SK-N-SH (cell line): ENCODE results near the gene RNLS. TPM values are rescaled to one million over a fixed set of nuclear protein-coding genes. Genes with fewer than 3 reads are reported as not detected.

Experiments
- CTCF ChIA-PET: fragments of 300-600, 350-600 bp; formaldehyde crosslinking; extraction: SDS; loops from one replicate; lab custom pipeline; 2021; lab: Yijun Ruan, JAX
- POLR2A ChIA-PET: fragments of 350-600 bp; sonication (Branson Sonifier 250); formaldehyde crosslinking; extraction: SDS; loops from one replicate; lab custom pipeline; 2020; ENCODE audit warnings: antibody characterized with exemption, inconsistent platforms; lab: Yijun Ruan, JAX
- DNase-seq: peaks from one replicate; pipeline ENCODE4 v3.0.0; 2012
- H2AFZ ChIP-seq: fragments of 200-600 bp; sonication (generic); 2 replicates; pipeline ENCODE4 v1.8.1; 2016; ENCODE audit warnings: antibody characterized with exemption, mild to moderate bottlenecking, low read depth
- H3F3A ChIP-seq: fragments of 200-600 bp; sonication (generic); replicated peaks from 2 replicates; pipeline ENCODE3; 2016; ENCODE audit warnings: antibody characterized with exemption, mild to moderate bottlenecking; ENCODE audit not compliant: insufficient read depth
- H3K27ac ChIP-seq, 2 experiments: fragments of 200-500 bp in 1 of 2; fragments of 200-600 bp in 1 of 2; sonication (Bioruptor generic) in 1 of 2; sonication (generic), shearing (Covaris generic) in 1 of 2; 2 replicates each; pipeline versions ENCODE4 v1.5.1 to v1.6.1; 2014 to 2016; ENCODE audit warnings: low read depth in 2 of 2, inconsistent platforms in 1 of 2, low read length in 1 of 2, mild to moderate bottlenecking in 1 of 2, mixed read lengths in 1 of 2
- H3K27me3 ChIP-seq: fragments of 200-600 bp; sonication (generic), shearing (Covaris generic); 2 replicates; pipeline ENCODE4 v1.6.1; 2016; ENCODE audit warnings: mixed run types; ENCODE audit not compliant: insufficient read depth
- H3K36me3 ChIP-seq, 2 experiments: fragments of 200-500 bp in 1 of 2; fragments of 200-600 bp in 1 of 2; sonication (Bioruptor generic) in 1 of 2; sonication (generic) in 1 of 2; replicated peaks in 1 of 2; 2 replicates each; pipeline versions ENCODE3 to v1.5.1; 2014 to 2016; ENCODE audit warnings: low read length in 1 of 2, mild to moderate bottlenecking in 1 of 2; ENCODE audit not compliant: insufficient read depth in 2 of 2, control insufficient read depth in 1 of 2
- H3K4me1 ChIP-seq, 2 experiments: fragments of 200-500 bp in 1 of 2; fragments of 200-600 bp in 1 of 2; sonication (Bioruptor generic) in 1 of 2; sonication (generic), shearing (Covaris generic) in 1 of 2; 2 replicates each; pipeline versions ENCODE4 v1.5.1 to v1.6.1; 2014 to 2016; ENCODE audit warnings: low read depth in 1 of 2, low read length in 1 of 2, mixed run types in 1 of 2; ENCODE audit not compliant: insufficient read depth in 2 of 2, control insufficient read depth in 1 of 2
- H3K4me2 ChIP-seq: fragments of 200-600 bp; sonication (generic), shearing (Covaris generic); 2 replicates; pipeline ENCODE4 v1.6.1; 2017; ENCODE audit warnings: mixed run types
- H3K4me3 ChIP-seq, 2 experiments: fragments of 200-500 bp in 1 of 2; fragments of 200-600 bp in 1 of 2; sonication (Bioruptor generic) in 1 of 2; sonication (generic), shearing (Covaris generic) in 1 of 2; 2 replicates each; pipeline versions ENCODE4 v1.5.1 to v1.8.1; 2014 to 2016; ENCODE audit warnings: low read depth in 2 of 2, inconsistent platforms in 1 of 2, low read length in 1 of 2, mild to moderate bottlenecking in 1 of 2, mixed read lengths in 1 of 2, moderate library complexity in 1 of 2
- H3K79me2 ChIP-seq: fragments of 200-600 bp; sonication (generic); 2 replicates; pipeline ENCODE4 v1.8.1; 2017; ENCODE audit warnings: mild to moderate bottlenecking; ENCODE audit not compliant: insufficient read depth
- H3K9ac ChIP-seq: fragments of 200-600 bp; sonication (generic); 2 replicates; pipeline ENCODE4 v1.6.1; 2017; ENCODE audit warnings: mixed run types
- H3K9me2 ChIP-seq: fragments of 200-600 bp; sonication (generic); 2 replicates; pipeline ENCODE4 v1.6.1; 2017; ENCODE audit warnings: mixed run types
- H3K9me3 ChIP-seq: fragments of 200-600 bp; sonication (generic); 2 replicates; pipeline ENCODE4 v1.6.1; 2017; ENCODE audit warnings: mixed run types, mild to moderate bottlenecking, moderate library complexity
- H4K20me1 ChIP-seq: fragments of 200-600 bp; sonication (generic); 2 replicates; pipeline ENCODE4 v1.6.1; 2017; ENCODE audit warnings: mild to moderate bottlenecking, mixed run types; ENCODE audit not compliant: insufficient read depth
- EZH2phosphoT487 ChIP-seq: fragments of 200-600 bp; sonication (generic); IDR thresholded peaks from 2 replicates; pipeline ENCODE4 v1.6.1; 2017; ENCODE audit warnings: low read depth, mixed run types, mild to moderate bottlenecking, antibody characterized with exemption, moderate library complexity, borderline replicate concordance
- FOXJ3 ChIP-seq: sonication (generic); formaldehyde crosslinking; IDR thresholded peaks from 2 replicates; pipeline ENCODE4 v1.5.1; 2020; ENCODE audit warnings: mild to moderate bottlenecking, missing genetic modification reagents
- MEF2A ChIP-seq: IDR thresholded peaks from 2 replicates; pipeline ENCODE4 v1.4.0; 2012; ENCODE audit warnings: low read depth, borderline replicate concordance
- NFIC ChIP-seq: IDR thresholded peaks from 2 replicates; pipeline ENCODE4 v1.4.0; 2012; ENCODE audit warnings: borderline replicate concordance
- SMC3 ChIP-seq: IDR thresholded peaks from 2 replicates; pipeline ENCODE4 v1.6.1; 2012; ENCODE audit warnings: low read depth, low read length, improper control_type of control experiment
- TAF1 ChIP-seq: IDR thresholded peaks from 2 replicates; pipeline ENCODE4 v1.6.1; 2012; ENCODE audit warnings: low read depth, mild to moderate bottlenecking, low read length, moderate library complexity, borderline replicate concordance
- TCF12 ChIP-seq: IDR thresholded peaks from 2 replicates; pipeline ENCODE4 v1.4.0; 2012
- YY1 ChIP-seq: IDR thresholded peaks from 2 replicates; pipeline ENCODE4 v1.4.0; 2012; ENCODE audit warnings: low read depth, mild to moderate bottlenecking
- WGBS: methylation state at CpG from one replicate; pipeline ENCODE4 v1.1.6; 2017; ENCODE audit warnings: low lambda C conversion rate; 5-methylcytosine and 5-hydroxymethylcytosine counted together
- polyA plus RNA-seq, 3 experiments: library from polyadenylated mRNA; depleted of rRNA; stranded (reverse); fragments of >200 nt; gene quantifications; 2 replicates each; pipeline ENCODE4 v1.2.3, GENCODE V29; 2012
- TF ChIP-seq, protein P1 (sequence below): fragments of 150-350 bp; IDR thresholded peaks from 2 replicates; pipeline ENCODE4 v1.6.1; 2017; ENCODE audit warnings: antibody characterized with exemption, low read length, low read depth, borderline replicate concordance
- TF ChIP-seq, protein P2 (sequence below): IDR thresholded peaks from 2 replicates; pipeline ENCODE4 v1.6.1; 2012; ENCODE audit warnings: mild to moderate bottlenecking, low read depth, low read length, moderate library complexity

Gene RNLS
- polyA plus RNA-seq, 1 of the 3 experiments (the other 2 are of a cell fraction), result not detected

DNA sequence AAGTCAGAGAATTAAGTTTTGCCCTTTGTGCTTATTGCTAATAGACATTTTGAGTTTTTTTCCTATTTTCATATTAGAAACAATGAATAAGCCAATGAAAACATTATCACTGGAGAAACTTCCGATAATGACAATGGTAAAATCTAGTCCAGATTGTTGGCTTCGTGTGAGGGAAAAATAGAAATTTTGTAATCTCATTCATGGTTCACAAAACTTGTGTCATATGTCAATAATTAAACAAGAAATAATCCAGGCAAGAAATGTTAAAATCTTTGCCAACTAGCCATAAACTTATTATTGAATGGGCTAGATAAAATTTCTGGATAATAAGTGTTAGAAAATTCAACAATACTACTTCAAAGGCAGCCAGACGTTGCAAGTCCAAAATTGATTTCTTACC, 36.6 kb downstream of the RNLS start:
- no peaks in the 10 kb centered on the region for H3K36me3 ChIP-seq
- CTCF ChIA-PET, result no interaction called here
- TF ChIP-seq MEF2A (no peak), SMC3 (no peak), YY1 (no peak)
- TF ChIP-seq, protein P1, sequence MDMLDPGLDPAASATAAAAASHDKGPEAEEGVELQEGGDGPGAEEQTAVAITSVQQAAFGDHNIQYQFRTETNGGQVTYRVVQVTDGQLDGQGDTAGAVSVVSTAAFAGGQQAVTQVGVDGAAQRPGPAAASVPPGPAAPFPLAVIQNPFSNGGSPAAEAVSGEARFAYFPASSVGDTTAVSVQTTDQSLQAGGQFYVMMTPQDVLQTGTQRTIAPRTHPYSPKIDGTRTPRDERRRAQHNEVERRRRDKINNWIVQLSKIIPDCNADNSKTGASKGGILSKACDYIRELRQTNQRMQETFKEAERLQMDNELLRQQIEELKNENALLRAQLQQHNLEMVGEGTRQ, result no peak
- H3K27me3 ChIP-seq, result no peaks in the 10 kb centered on the region
- no peaks in the 10 kb centered on the region for H3F3A ChIP-seq
- H3K9ac ChIP-seq, result no peak overlapping the region
- no peaks in the 10 kb centered on the region for H3K79me2 ChIP-seq
- no peak overlapping the region for H3K4me2 ChIP-seq
- no peak overlapping the region for H2AFZ ChIP-seq
- no peak overlapping the region for H3K4me3 ChIP-seq
- 78% methylated on average over 3 of the region's 3 CpGs for WGBS
- DNase-seq, result no peak
- H4K20me1 ChIP-seq, result no peaks in the 10 kb centered on the region
- no peaks in the 10 kb centered on the region for H3K9me3 ChIP-seq
- POLR2A ChIA-PET, result no interaction called here
- H3K27ac ChIP-seq, result no peak overlapping the region
- H3K4me1 ChIP-seq, result no peaks in the 10 kb centered on the region; a peak in 1 of 4 replicates
- no peaks in the 10 kb centered on the region for H3K9me2 ChIP-seq

DNA sequence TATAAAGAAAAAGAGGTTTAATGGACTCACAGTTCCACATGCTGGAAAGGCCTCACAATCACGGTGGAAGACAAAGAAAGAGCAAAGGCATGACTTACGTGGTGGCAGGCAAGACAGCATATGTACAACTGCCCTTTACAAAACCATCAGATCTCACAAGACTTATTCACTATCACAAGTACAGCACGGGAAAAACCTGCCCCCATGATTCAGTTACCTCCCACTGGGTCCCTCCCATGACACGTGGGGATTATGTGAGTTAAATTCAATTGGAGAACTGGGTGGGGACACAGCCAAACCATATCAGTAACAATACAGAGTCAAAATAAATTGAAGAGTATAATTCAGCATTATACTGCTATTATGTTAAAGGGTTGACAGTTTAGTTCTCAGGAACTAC, 37.8 kb downstream of the RNLS start:
- Histone ChIP-seq H3K9ac (no peak overlapping the region), H3K9me2 (no peaks in the 10 kb centered on the region), H3K27me3 (no peaks in the 10 kb centered on the region), H2AFZ (no peak overlapping the region), H3K36me3 (no peaks in the 10 kb centered on the region), H3F3A (no peaks in the 10 kb centered on the region), H3K4me3 (no peak overlapping the region), H3K4me2 (no peak overlapping the region), H4K20me1 (no peaks in the 10 kb centered on the region), H3K27ac (no peak overlapping the region), H3K79me2 (no peaks in the 10 kb centered on the region), H3K4me1 (no peaks in the 10 kb centered on the region; a peak in 1 of 4 replicates), H3K9me3 (no peaks in the 10 kb centered on the region)
- ChIA-PET POLR2A (no interaction called here), CTCF (no interaction called here)
- TF ChIP-seq TCF12, result no peak
- TF ChIP-seq NFIC, result no peak
- TF ChIP-seq FOXJ3 (CRISPR knock-in tag), result no peak
- no peak for TF ChIP-seq TAF1
- TF ChIP-seq EZH2phosphoT487, result no peak
- TF ChIP-seq, protein P2, sequence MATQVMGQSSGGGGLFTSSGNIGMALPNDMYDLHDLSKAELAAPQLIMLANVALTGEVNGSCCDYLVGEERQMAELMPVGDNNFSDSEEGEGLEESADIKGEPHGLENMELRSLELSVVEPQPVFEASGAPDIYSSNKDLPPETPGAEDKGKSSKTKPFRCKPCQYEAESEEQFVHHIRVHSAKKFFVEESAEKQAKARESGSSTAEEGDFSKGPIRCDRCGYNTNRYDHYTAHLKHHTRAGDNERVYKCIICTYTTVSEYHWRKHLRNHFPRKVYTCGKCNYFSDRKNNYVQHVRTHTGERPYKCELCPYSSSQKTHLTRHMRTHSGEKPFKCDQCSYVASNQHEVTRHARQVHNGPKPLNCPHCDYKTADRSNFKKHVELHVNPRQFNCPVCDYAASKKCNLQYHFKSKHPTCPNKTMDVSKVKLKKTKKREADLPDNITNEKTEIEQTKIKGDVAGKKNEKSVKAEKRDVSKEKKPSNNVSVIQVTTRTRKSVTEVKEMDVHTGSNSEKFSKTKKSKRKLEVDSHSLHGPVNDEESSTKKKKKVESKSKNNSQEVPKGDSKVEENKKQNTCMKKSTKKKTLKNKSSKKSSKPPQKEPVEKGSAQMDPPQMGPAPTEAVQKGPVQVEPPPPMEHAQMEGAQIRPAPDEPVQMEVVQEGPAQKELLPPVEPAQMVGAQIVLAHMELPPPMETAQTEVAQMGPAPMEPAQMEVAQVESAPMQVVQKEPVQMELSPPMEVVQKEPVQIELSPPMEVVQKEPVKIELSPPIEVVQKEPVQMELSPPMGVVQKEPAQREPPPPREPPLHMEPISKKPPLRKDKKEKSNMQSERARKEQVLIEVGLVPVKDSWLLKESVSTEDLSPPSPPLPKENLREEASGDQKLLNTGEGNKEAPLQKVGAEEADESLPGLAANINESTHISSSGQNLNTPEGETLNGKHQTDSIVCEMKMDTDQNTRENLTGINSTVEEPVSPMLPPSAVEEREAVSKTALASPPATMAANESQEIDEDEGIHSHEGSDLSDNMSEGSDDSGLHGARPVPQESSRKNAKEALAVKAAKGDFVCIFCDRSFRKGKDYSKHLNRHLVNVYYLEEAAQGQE, result no peak
- no peak for DNase-seq
- 74% methylated on average over 4 of the region's 4 CpGs for WGBS
